ENCODE results near the gene DLX5.

DNA sequence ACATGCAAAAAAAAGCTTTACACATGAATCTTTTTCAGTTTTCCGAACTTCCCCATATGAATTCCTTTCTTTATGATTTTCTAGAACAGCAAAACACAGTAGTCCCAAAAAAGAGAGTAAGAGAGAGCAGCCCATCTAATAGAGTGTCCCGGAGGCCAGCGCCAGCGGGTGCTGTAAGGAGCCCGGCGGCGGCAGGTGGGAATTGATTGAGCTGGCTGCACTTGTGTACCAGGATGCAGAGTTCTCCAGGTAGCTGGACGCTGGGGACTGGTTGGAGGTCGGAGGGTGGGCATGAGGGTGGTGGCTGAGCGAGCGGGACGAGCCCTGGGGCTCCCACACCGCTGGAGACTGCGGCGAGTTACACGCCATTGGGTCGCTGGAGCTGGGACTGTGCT lies 4.0 kb downstream of the DLX5 start:
- TF ChIP-seq SPI1 (IDR thresholded peaks at IDR 0.05; ENCODE audit: low read depth, low read length) (no peak), POLR2A (IDR thresholded peaks at IDR 0.05; ENCODE audit: low read depth, low read length) (no peak)
